T-cell (primary cell): Measurements from ENCODE around the gene RBP2. TPM values are rescaled to one million over a fixed set of nuclear protein-coding genes. Genes with fewer than 3 reads are reported as not detected.

Experiments
- ATAC-seq, 4 experiments: fragments of 200-7000 bp in 3 of 4; fragments of 150-1000 bp in 1 of 4; cut with Tn5 transposase; replicated peaks in 1 of 4; 1 replicate in 3 of 4; 2 replicates in 1 of 4; pipeline ENCODE4 v1.10.0; 2021; ENCODE audit warnings: moderate library complexity in 3 of 4, mild to moderate bottlenecking in 2 of 4, moderate number of reproducible peaks in 1 of 4
- CTCF ChIA-PET, 2 donors: fragments of 300-600 bp; sonication (Branson Sonifier 250); formaldehyde crosslinking; loops; one replicate each; lab custom pipeline; 2022; ENCODE audit warnings: antibody characterized with exemption in 2 of 2; lab: Charles Lee
- POLR2A ChIA-PET, 2 donors: fragments of 300-600 bp; sonication (Branson Sonifier 250); formaldehyde crosslinking; loops; one replicate each; lab custom pipeline; 2022; ENCODE audit warnings: antibody characterized with exemption in 2 of 2; lab: Charles Lee
- DNase-seq, 35 experiments: peaks; one replicate each; pipeline versions ENCODE4 v3.0.0 to v3.0.0-alpha.2; 2013 to 2023
- H3K27ac ChIP-seq: one replicate; pipeline ENCODE4 v1.5.1; 2013; ENCODE audit warnings: low read length
- H3K27me3 ChIP-seq, 2 experiments: replicated peaks in 1 of 2; 1 replicate in 1 of 2; 2 replicates in 1 of 2; pipeline versions ENCODE4 v1.6.1 to v1.7.0; 2013; ENCODE audit warnings: low read length in 1 of 2, mixed read lengths in 1 of 2; ENCODE audit not compliant: control insufficient read depth in 2 of 2, insufficient read depth in 2 of 2; ENCODE audit errors: extremely low read depth in 1 of 2
- H3K36me3 ChIP-seq, 2 donors: 1 replicate in 1 of 2; 2 replicates in 1 of 2; pipeline versions ENCODE4 v1.6.1 to v1.7.0; 2013; ENCODE audit warnings: low read length in 1 of 2; ENCODE audit not compliant: control insufficient read depth in 2 of 2, insufficient read depth in 1 of 2; ENCODE audit errors: extremely low read depth in 1 of 2
- H3K4me1 ChIP-seq, 2 experiments: 1 replicate in 1 of 2; 2 replicates in 1 of 2; pipeline versions ENCODE4 v1.6.1 to v1.7.0; 2013; ENCODE audit warnings: low read length in 2 of 2, mixed read lengths in 1 of 2; ENCODE audit not compliant: insufficient read depth in 2 of 2, control insufficient read depth in 1 of 2; ENCODE audit errors: extremely low read depth in 1 of 2
- H3K4me3 ChIP-seq, 2 donors: 1 replicate in 1 of 2; 2 replicates in 1 of 2; pipeline versions ENCODE4 v1.5.1 to v1.7.0; 2013; ENCODE audit warnings: mild to moderate bottlenecking in 2 of 2, low read length in 1 of 2, moderate library complexity in 1 of 2; ENCODE audit not compliant: control insufficient read depth in 1 of 2; ENCODE audit errors: extremely low read depth in 1 of 2
- H3K9me3 ChIP-seq: 2 replicates; pipeline ENCODE4 v1.7.0; 2013
- H3K27ac Mint-ChIP-seq, 2 donors: one replicate each; pipeline ENCODE4 v1.8.0; 2020 to 2021; ENCODE audit warnings: mild to moderate bottlenecking in 2 of 2, mixed read lengths in 2 of 2
- H3K27me3 Mint-ChIP-seq, 2 donors: one replicate each; pipeline ENCODE4 v1.8.0; 2021 to 2022; ENCODE audit warnings: mixed read lengths in 2 of 2
- H3K36me3 Mint-ChIP-seq: one replicate; pipeline ENCODE4 v1.8.0; 2021; ENCODE audit warnings: mixed read lengths
- H3K4me1 Mint-ChIP-seq, 3 donors: one replicate each; pipeline ENCODE4 v1.8.0; 2020 to 2022; ENCODE audit warnings: mixed read lengths in 3 of 3, mild to moderate bottlenecking in 1 of 3
- H3K4me3 Mint-ChIP-seq, 3 donors: one replicate each; pipeline ENCODE4 v1.8.0; 2020 to 2022; ENCODE audit warnings: mild to moderate bottlenecking in 3 of 3, mixed read lengths in 3 of 3, moderate library complexity in 3 of 3
- H3K9me3 Mint-ChIP-seq, 3 donors: one replicate each; pipeline ENCODE4 v1.8.0; 2020 to 2022; ENCODE audit warnings: mixed read lengths in 3 of 3
- WGBS: methylation state at CpG from one replicate; pipeline ENCODE4 v1.1.5; 2013; ENCODE audit warnings: missing lambda C conversion rate; ENCODE audit not compliant: insufficient coverage; 5-methylcytosine and 5-hydroxymethylcytosine counted together
- total RNA-seq, 35 experiments: library from RNA in 6 of 35; stranded (reverse) in 6 of 35; fragments of 120-200 nt in 1 of 35; gene quantifications; one replicate each; pipeline versions ENCODE4 v1.2.1 to v1.2.4 and lab custom pipeline; 2013 to 2026

RBP2 gene
- total RNA-seq, 5 donors from 2014 or later (not counting 1 experiment from before 2014, with no cell fraction given): not detected

- ChIA-PET CTCF (interaction anchor here in 1 of 2 donors (0.7 kb wide), 1 partner anchor 785 kb away, joined by 6 read pairs; no protein-coding TSS in a partner anchor), POLR2A (no interaction called here)
- Histone ChIP-seq H3K27ac (no peak overlapping the region), H3K9me3 (no peaks in the 10 kb centered on the region), H3K27me3 (no peaks in the 10 kb centered on the region), H3K4me3 (no peak overlapping the region), H3K4me1 (no peaks in the 10 kb centered on the region), H3K36me3 (no peaks in the 10 kb centered on the region)
- Mint-ChIP-seq H3K27ac (no peak overlapping the region), H3K9me3 (no peaks in the 10 kb centered on the region), H3K27me3 (peaks cover 0 to 5% of the 10 kb centered on the region in 2 donors), H3K36me3 (no peaks in the 10 kb centered on the region), H3K4me1 (no peaks in the 10 kb centered on the region), H3K4me3 (no peak overlapping the region)
- no peak for ATAC-seq
- WGBS: no CpG with 5 or more reads among the region's 3 CpGs
- no peak for DNase-seq
Observed at GRCh38 chr3:139521144-139521543, 44.8 kb upstream of the RBP2 start.

GRCh38 chr3:139519998-139520737 lies 43.9 kb upstream of the RBP2 start:
- H3K4me3 Mint-ChIP-seq: no peak overlapping the region
- no peaks in the 10 kb centered on the region for H3K36me3 Mint-ChIP-seq
- Histone ChIP-seq H3K4me1 (no peaks in the 10 kb centered on the region), H3K4me3 (no peak overlapping the region), H3K27me3 (no peaks in the 10 kb centered on the region), H3K9me3 (no peaks in the 10 kb centered on the region), H3K36me3 (no peaks in the 10 kb centered on the region), H3K27ac (no peak overlapping the region)
- no peak for ATAC-seq
- H3K9me3 Mint-ChIP-seq: no peaks in the 10 kb centered on the region
- H3K27ac Mint-ChIP-seq: no peak overlapping the region
- POLR2A ChIA-PET: no interaction called here
- H3K4me1 Mint-ChIP-seq: no peaks in the 10 kb centered on the region
- peak in 1 of 35 experiments; percentile 2 for DNase-seq
- CTCF ChIA-PET: no interaction called here
- 93% methylated on average over 3 of the region's 7 CpGs for WGBS
- peaks cover 0 to 5% of the 10 kb centered on the region in 2 donors for H3K27me3 Mint-ChIP-seq

GRCh38 chr3:139518926-139519842 lies 42.9 kb upstream of the RBP2 start:
- Mint-ChIP-seq H3K27me3 (peaks cover 0 to 4% of the 10 kb centered on the region in 2 donors), H3K4me3 (no peak overlapping the region), H3K36me3 (no peaks in the 10 kb centered on the region), H3K4me1 (no peaks in the 10 kb centered on the region), H3K27ac (no peak overlapping the region), H3K9me3 (no peaks in the 10 kb centered on the region)
- Histone ChIP-seq H3K27ac (no peak overlapping the region), H3K4me3 (no peak overlapping the region), H3K36me3 (no peaks in the 10 kb centered on the region), H3K9me3 (no peaks in the 10 kb centered on the region), H3K4me1 (no peaks in the 10 kb centered on the region), H3K27me3 (no peaks in the 10 kb centered on the region)
- ChIA-PET POLR2A (no interaction called here), CTCF (interaction anchor here in 1 of 2 donors (0.6 kb wide), 1 partner anchor 66 kb away, joined by 3 read pairs; no protein-coding TSS in a partner anchor)
- WGBS: 94% methylated on average over 4 of the region's 9 CpGs
- no peak for ATAC-seq
- no peak for DNase-seq

- Mint-ChIP-seq H3K27me3 (no peaks in the 10 kb centered on the region), H3K4me1 (no peaks in the 10 kb centered on the region), H3K36me3 (no peaks in the 10 kb centered on the region), H3K27ac (no peak overlapping the region), H3K9me3 (no peaks in the 10 kb centered on the region), H3K4me3 (no peak overlapping the region)
- ChIA-PET CTCF (interaction anchor here in 1 of 2 donors (0.6 kb wide), 1 partner anchor 66 kb away, joined by 3 read pairs; no protein-coding TSS in a partner anchor), POLR2A (no interaction called here)
- Histone ChIP-seq H3K9me3 (no peaks in the 10 kb centered on the region), H3K27ac (no peak overlapping the region), H3K36me3 (no peaks in the 10 kb centered on the region), H3K4me1 (no peaks in the 10 kb centered on the region), H3K27me3 (peaks cover 0 to 2% of the 10 kb centered on the region in 2 experiments), H3K4me3 (no peak overlapping the region)
- DNase-seq (no peak), ATAC-seq (no peak)
- 78% methylated on average over 2 of the region's 6 CpGs for WGBS
Observed at GRCh38 chr3:139518306-139518705, 42.0 kb upstream of the RBP2 start.

- no peaks in the 10 kb centered on the region for H3K36me3 Mint-ChIP-seq
- H3K27ac Mint-ChIP-seq: no peak overlapping the region
- H3K4me1 ChIP-seq: no peaks in the 10 kb centered on the region
- H3K27me3 ChIP-seq: peaks cover 0 to 2% of the 10 kb centered on the region in 2 experiments
- DNase-seq (no peak), ATAC-seq (no peak)
- H3K27ac ChIP-seq: no peak overlapping the region
- CTCF ChIA-PET: no interaction called here
- no peaks in the 10 kb centered on the region for H3K36me3 ChIP-seq
- no peaks in the 10 kb centered on the region for H3K27me3 Mint-ChIP-seq
- H3K9me3 ChIP-seq: no peaks in the 10 kb centered on the region
- 80% methylated on average over 1 of the region's 5 CpGs for WGBS
- H3K9me3 Mint-ChIP-seq: no peaks in the 10 kb centered on the region
- POLR2A ChIA-PET: no interaction called here
- no peaks in the 10 kb centered on the region for H3K4me1 Mint-ChIP-seq
- H3K4me3 ChIP-seq: no peak overlapping the region
- no peak overlapping the region for H3K4me3 Mint-ChIP-seq
Observed at GRCh38 chr3:139517321-139518065, 41.2 kb upstream of the RBP2 start.

GRCh38 chr3:139514741-139515140 lies 38.4 kb upstream of the RBP2 start:
- H3K27ac Mint-ChIP-seq: no peak overlapping the region
- H3K27me3 Mint-ChIP-seq: no peaks in the 10 kb centered on the region
- no peaks in the 10 kb centered on the region for H3K4me1 Mint-ChIP-seq
- no peak overlapping the region for H3K27ac ChIP-seq
- WGBS: 100% methylated on average over 1 of the region's 4 CpGs
- no peaks in the 10 kb centered on the region for H3K4me1 ChIP-seq
- CTCF ChIA-PET: no interaction called here
- H3K9me3 ChIP-seq: no peaks in the 10 kb centered on the region
- no peaks in the 10 kb centered on the region for H3K36me3 Mint-ChIP-seq
- no peaks in the 10 kb centered on the region for H3K9me3 Mint-ChIP-seq
- no peaks in the 10 kb centered on the region for H3K36me3 ChIP-seq
- ATAC-seq (no peak), DNase-seq (no peak)
- POLR2A ChIA-PET: no interaction called here
- no peak overlapping the region for H3K4me3 Mint-ChIP-seq
- peaks cover 0 to 2% of the 10 kb centered on the region in 2 experiments for H3K27me3 ChIP-seq
- no peak overlapping the region for H3K4me3 ChIP-seq
